ENCODE results near the gene JCAD. TPM values are rescaled to one million over a fixed set of nuclear protein-coding genes. Genes with fewer than 3 reads are reported as not detected.
A peak's percentile ranks its signal among the peaks of the same experiment; 100 is the strongest.

The JCAD gene
- total and polyA plus RNA-seq, 7 donors = 4.3 to 22.5 (median 10.9) TPM

GRCh38 chr10:30050411-30050810, 9.0 kb downstream of the JCAD start:
- H3K9me3 ChIP-seq = no peaks in the 10 kb centered on the region
- 40 to 54% (median 51%) methylated on average over 3 of the region's 3 CpGs for WGBS, 3 donors
- H3K4me3 ChIP-seq = no peak overlapping the region
- TF ChIP-seq, protein P1, sequence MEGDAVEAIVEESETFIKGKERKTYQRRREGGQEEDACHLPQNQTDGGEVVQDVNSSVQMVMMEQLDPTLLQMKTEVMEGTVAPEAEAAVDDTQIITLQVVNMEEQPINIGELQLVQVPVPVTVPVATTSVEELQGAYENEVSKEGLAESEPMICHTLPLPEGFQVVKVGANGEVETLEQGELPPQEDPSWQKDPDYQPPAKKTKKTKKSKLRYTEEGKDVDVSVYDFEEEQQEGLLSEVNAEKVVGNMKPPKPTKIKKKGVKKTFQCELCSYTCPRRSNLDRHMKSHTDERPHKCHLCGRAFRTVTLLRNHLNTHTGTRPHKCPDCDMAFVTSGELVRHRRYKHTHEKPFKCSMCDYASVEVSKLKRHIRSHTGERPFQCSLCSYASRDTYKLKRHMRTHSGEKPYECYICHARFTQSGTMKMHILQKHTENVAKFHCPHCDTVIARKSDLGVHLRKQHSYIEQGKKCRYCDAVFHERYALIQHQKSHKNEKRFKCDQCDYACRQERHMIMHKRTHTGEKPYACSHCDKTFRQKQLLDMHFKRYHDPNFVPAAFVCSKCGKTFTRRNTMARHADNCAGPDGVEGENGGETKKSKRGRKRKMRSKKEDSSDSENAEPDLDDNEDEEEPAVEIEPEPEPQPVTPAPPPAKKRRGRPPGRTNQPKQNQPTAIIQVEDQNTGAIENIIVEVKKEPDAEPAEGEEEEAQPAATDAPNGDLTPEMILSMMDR (IDR thresholded peaks at IDR 0.05) = no peak
- intact Hi-C loops (cut with DNase I) = no loop called here
- ATAC-seq (no peak), DNase-seq (no peak)
- no peak overlapping the region for H3K27ac ChIP-seq
- peaks cover 12% of the 10 kb centered on the region for H3K4me1 ChIP-seq
- no peaks in the 10 kb centered on the region for H3K27me3 ChIP-seq (ENCODE audit: insufficient read depth in 3 of 3, low read length in 2 of 3)
- peaks cover 0 to 5% of the 10 kb centered on the region in 2 donors for H3K36me3 ChIP-seq (ENCODE audit: insufficient read depth in 1 of 2, low read depth in 1 of 2)

GRCh38 chr10:30048768-30049517, 10.4 kb downstream of the JCAD start:
- no peak overlapping the region for H3K27ac ChIP-seq
- no peaks in the 10 kb centered on the region for H3K27me3 ChIP-seq (ENCODE audit: insufficient read depth in 3 of 3, low read length in 2 of 3)
- H3K36me3 ChIP-seq (ENCODE audit: insufficient read depth in 1 of 2, low read depth in 1 of 2) = peaks cover 0 to 9% of the 10 kb centered on the region in 2 donors
- no peaks in the 10 kb centered on the region for H3K9me3 ChIP-seq
- H3K4me1 ChIP-seq = peaks cover 12% of the 10 kb centered on the region
- 66 to 69% (median 68%) methylated on average over 18 of the region's 18 CpGs for WGBS, 3 donors
- intact Hi-C loops (cut with DNase I) = no loop called here
- DNase-seq (no peak), ATAC-seq (peak in 3 of 4 donors; percentile 20 to 49 (median 38))
- no peak overlapping the region for H3K4me3 ChIP-seq
- TF ChIP-seq, protein P1 (IDR thresholded peaks at IDR 0.05) = no peak

- no peak for ATAC-seq
- Histone ChIP-seq H3K9me3 (no peaks in the 10 kb centered on the region), H3K36me3 (ENCODE audit: insufficient read depth in 1 of 2, low read depth in 1 of 2) (peaks cover 0 to 9% of the 10 kb centered on the region in 2 donors), H3K27me3 (ENCODE audit: insufficient read depth in 3 of 3, low read length in 2 of 3) (no peaks in the 10 kb centered on the region), H3K4me3 (no peak overlapping the region), H3K27ac (no peak overlapping the region), H3K4me1 (peaks cover 12% of the 10 kb centered on the region)
- TF ChIP-seq, protein P1 (IDR thresholded peaks at IDR 0.05) = no peak
- 73 to 81% (median 77%) methylated on average over 11 of the region's 11 CpGs for WGBS, 3 donors
- no peak for DNase-seq
- intact Hi-C loops (cut with DNase I) = no loop called here
Observed at GRCh38 chr10:30047924-30048531, 11.4 kb downstream of the JCAD start.

- no peak for DNase-seq
- WGBS, 3 donors = 87 to 92% (median 91%) methylated on average over 21 of the region's 21 CpGs
- ATAC-seq = no peak
Observed at GRCh38 chr10:30047430-30047829, 12.0 kb downstream of the JCAD start.

More at GRCh38 chr10:30047430-30047829, 12.0 kb downstream of the JCAD start:
- intact Hi-C loops (cut with DNase I) = no loop called here
- Histone ChIP-seq H3K27me3 (ENCODE audit: insufficient read depth in 3 of 3, low read length in 2 of 3) (no peaks in the 10 kb centered on the region), H3K9me3 (no peaks in the 10 kb centered on the region), H3K4me1 (peaks cover 12% of the 10 kb centered on the region), H3K36me3 (ENCODE audit: insufficient read depth in 1 of 2, low read depth in 1 of 2) (peaks cover 0 to 9% of the 10 kb centered on the region in 2 donors), H3K4me3 (no peak overlapping the region), H3K27ac (no peak overlapping the region)
- TF ChIP-seq, protein P1 (IDR thresholded peaks at IDR 0.05) = no peak
